ENCODE results near the gene HMOX2.

DNA sequence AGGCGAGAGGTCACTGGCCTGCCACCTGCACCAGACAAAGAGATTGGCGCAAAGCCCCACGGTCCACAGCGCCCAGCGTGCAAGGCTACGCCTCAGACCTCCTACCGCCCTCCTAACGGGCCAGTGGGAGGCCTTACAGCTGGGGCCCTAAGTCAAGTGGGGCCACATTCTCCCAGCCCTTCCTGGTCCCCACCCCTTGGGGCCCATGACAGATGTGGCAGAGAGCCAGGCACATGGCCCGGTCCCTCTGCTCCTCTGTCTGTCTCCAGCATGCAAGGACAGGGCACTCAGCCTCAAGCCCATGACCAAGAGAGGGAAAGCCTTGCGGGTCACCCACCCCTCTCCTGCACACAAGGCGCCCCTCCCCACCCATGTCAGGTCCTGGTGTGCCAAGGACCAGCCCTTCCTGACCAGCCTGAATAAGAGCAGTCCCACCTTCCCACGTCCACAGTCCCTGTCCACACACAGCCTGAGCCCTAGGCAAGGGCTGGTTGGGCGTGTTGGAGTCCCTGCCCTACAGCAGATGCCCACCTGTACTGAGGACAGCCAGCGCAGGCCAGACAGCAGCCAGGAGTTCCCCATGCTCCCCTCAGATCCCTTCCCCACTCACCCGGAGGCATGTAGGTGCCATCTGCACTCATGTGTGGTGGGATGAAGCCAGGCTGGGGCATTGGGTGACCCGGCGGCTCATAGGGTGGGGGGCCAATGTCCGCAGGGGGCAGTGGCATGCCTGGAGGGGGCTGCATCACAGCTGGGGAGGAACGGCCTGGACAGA, 37.1 kb downstream of the HMOX2 start:
- no peak for TF ChIP-seq CTCF (IDR thresholded peaks at IDR 0.05)
- TF ChIP-seq POLR2A (IDR thresholded peaks at IDR 0.05), result no peak
